ENCODE results near the gene MTHFD1L. TPM values are rescaled to one million over a fixed set of nuclear protein-coding genes. Genes with fewer than 3 reads are reported as not detected.

MTHFD1L gene
- total and polyA plus RNA-seq, 9 of the 15 experiments (the other 6 are each of a cell fraction or from before 2014, with no cell fraction given): 20.9 to 128 (median 61.0) TPM

GRCh38 chr6:150865406-150866146 lies at the start of gene MTHFD1L (continued):
- TF ChIP-seq, protein P1, sequence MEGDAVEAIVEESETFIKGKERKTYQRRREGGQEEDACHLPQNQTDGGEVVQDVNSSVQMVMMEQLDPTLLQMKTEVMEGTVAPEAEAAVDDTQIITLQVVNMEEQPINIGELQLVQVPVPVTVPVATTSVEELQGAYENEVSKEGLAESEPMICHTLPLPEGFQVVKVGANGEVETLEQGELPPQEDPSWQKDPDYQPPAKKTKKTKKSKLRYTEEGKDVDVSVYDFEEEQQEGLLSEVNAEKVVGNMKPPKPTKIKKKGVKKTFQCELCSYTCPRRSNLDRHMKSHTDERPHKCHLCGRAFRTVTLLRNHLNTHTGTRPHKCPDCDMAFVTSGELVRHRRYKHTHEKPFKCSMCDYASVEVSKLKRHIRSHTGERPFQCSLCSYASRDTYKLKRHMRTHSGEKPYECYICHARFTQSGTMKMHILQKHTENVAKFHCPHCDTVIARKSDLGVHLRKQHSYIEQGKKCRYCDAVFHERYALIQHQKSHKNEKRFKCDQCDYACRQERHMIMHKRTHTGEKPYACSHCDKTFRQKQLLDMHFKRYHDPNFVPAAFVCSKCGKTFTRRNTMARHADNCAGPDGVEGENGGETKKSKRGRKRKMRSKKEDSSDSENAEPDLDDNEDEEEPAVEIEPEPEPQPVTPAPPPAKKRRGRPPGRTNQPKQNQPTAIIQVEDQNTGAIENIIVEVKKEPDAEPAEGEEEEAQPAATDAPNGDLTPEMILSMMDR (IDR thresholded peaks at IDR 0.05 in 2 of 3, conservative IDR thresholded peaks at IDR 0.05 in 1 of 3; ENCODE audit: insufficient read depth in 2 of 3, low read depth in 1 of 3, low read length in 3 of 3): peak; percentile 54 to 82 (median 58)
- peak; percentile 20 for TF ChIP-seq FUS (optimal IDR thresholded peaks at IDR 0.05; ENCODE audit: low read depth, low read length)
- TF ChIP-seq TEAD1 (CRISPR knock-in tag; IDR thresholded peaks at IDR 0.05): peak in 1 of 2 experiments; percentile 79; a peak in 1 of 4 replicates
- TF ChIP-seq, protein P2, sequence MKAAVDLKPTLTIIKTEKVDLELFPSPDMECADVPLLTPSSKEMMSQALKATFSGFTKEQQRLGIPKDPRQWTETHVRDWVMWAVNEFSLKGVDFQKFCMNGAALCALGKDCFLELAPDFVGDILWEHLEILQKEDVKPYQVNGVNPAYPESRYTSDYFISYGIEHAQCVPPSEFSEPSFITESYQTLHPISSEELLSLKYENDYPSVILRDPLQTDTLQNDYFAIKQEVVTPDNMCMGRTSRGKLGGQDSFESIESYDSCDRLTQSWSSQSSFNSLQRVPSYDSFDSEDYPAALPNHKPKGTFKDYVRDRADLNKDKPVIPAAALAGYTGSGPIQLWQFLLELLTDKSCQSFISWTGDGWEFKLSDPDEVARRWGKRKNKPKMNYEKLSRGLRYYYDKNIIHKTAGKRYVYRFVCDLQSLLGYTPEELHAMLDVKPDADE (conservative IDR thresholded peaks at IDR 0.05; ENCODE audit: control insufficient read depth, low read depth, low read length): 0 out of 2 replicates have a peak, but pooled peaks have one; percentile 26
- peak; percentile 85 for TF ChIP-seq HMGN3 (IDR thresholded peaks at IDR 0.05; ENCODE audit: borderline replicate concordance, extremely low read depth, insufficient read length, low read depth, low read length)
- peak in 1 of 2 experiments; percentile 45; a peak in 1 of 4 replicates for TF ChIP-seq FOXA3 (CRISPR knock-in tag; conservative IDR thresholded peaks at IDR 0.05 in 1 of 2, IDR thresholded peaks at IDR 0.05 in 1 of 2)
- peak; percentile 66 for TF ChIP-seq E2F3 (CRISPR knock-in tag; IDR thresholded peaks at IDR 0.05)
- TF ChIP-seq UBTF (IDR thresholded peaks at IDR 0.05; ENCODE audit: borderline replicate concordance in 1 of 2, low read depth in 2 of 2, low read length in 2 of 2): 0 out of 4 replicates have a peak, but pooled peaks of 1 of the 2 experiments have one; percentile 44
- TF ChIP-seq SMAD3 (CRISPR knock-in tag; conservative IDR thresholded peaks at IDR 0.05): no peak
- TF ChIP-seq, protein P3, sequence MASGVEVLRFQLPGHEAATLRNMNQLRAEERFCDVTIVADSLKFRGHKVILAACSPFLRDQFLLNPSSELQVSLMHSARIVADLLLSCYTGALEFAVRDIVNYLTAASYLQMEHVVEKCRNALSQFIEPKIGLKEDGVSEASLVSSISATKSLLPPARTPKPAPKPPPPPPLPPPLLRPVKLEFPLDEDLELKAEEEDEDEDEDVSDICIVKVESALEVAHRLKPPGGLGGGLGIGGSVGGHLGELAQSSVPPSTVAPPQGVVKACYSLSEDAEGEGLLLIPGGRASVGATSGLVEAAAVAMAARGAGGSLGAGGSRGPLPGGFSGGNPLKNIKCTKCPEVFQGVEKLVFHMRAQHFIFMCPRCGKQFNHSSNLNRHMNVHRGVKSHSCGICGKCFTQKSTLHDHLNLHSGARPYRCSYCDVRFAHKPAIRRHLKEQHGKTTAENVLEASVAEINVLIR (CRISPR knock-in tag; IDR thresholded peaks at IDR 0.05): peak; percentile 66; the same call in 1 of the 2 replicates
- TF ChIP-seq MAZ (CRISPR knock-in tag; conservative IDR thresholded peaks at IDR 0.05 in 1 of 2, IDR thresholded peaks at IDR 0.05 in 1 of 2): peak; percentile 93 to 94
- TF ChIP-seq DDX20 (tag; IDR thresholded peaks at IDR 0.05; ENCODE audit: low read depth): no peak
- TF ChIP-seq RUNX1 (IDR thresholded peaks at IDR 0.05; ENCODE audit: low read depth): no peak
- TF ChIP-seq SMAD4 (CRISPR knock-in tag; conservative IDR thresholded peaks at IDR 0.05): peak; percentile 91
- TF ChIP-seq, protein P4, sequence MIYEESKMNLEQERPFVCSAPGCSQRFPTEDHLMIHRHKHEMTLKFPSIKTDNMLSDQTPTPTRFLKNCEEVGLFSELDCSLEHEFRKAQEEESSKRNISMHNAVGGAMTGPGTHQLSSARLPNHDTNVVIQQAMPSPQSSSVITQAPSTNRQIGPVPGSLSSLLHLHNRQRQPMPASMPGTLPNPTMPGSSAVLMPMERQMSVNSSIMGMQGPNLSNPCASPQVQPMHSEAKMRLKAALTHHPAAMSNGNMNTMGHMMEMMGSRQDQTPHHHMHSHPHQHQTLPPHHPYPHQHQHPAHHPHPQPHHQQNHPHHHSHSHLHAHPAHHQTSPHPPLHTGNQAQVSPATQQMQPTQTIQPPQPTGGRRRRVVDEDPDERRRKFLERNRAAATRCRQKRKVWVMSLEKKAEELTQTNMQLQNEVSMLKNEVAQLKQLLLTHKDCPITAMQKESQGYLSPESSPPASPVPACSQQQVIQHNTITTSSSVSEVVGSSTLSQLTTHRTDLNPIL (CRISPR knock-in tag; IDR thresholded peaks at IDR 0.05): no peak
- TF ChIP-seq TAF1 (IDR thresholded peaks at IDR 0.05; ENCODE audit: control insufficient read depth, extremely low read depth, insufficient read depth, low read length, severe bottlenecking): peak; percentile 50
- TF ChIP-seq PHF20 (IDR thresholded peaks at IDR 0.05; ENCODE audit: partially characterized antibody): peak; percentile 19

Measured in K562 (cell line).